ENCODE results near the gene DIO3.

The DIO3 gene

GRCh38 chr14:101560534-101561113, 671 bp upstream of the DIO3 start:
- TF ChIP-seq CTCF (conservative IDR thresholded peaks at IDR 0.05) = peak; percentile 42

GRCh38 chr14:101561897-101562490, 699 bp downstream of the DIO3 start:
- H3K27ac ChIP-seq = no peak overlapping the region
- TF ChIP-seq CTCF (conservative IDR thresholded peaks at IDR 0.05) = no peak

More at GRCh38 chr14:101560534-101561113, 671 bp upstream of the DIO3 start:
- H3K27ac ChIP-seq = no peak overlapping the region

GRCh38 chr14:101562659-101563351, 1.5 kb downstream of the DIO3 start:
- no peak for TF ChIP-seq CTCF (conservative IDR thresholded peaks at IDR 0.05)

GRCh38 chr14:101563352-101563653, 2.0 kb downstream of the DIO3 start:
- H3K27ac ChIP-seq = no peak overlapping the region
- no peak for TF ChIP-seq CTCF (conservative IDR thresholded peaks at IDR 0.05)

More at GRCh38 chr14:101562659-101563351, 1.5 kb downstream of the DIO3 start:
- no peak overlapping the region for H3K27ac ChIP-seq

- H3K27ac ChIP-seq = no peak overlapping the region
- TF ChIP-seq CTCF (conservative IDR thresholded peaks at IDR 0.05) = no peak
These were observed 2.6 kb downstream of the DIO3 start for GRCh38 chr14:101563654-101564443.

- no peak for TF ChIP-seq CTCF (conservative IDR thresholded peaks at IDR 0.05)
- no peak overlapping the region for H3K27ac ChIP-seq
These were observed 3.1 kb downstream of the DIO3 start for GRCh38 chr14:101564444-101564776.
